Endothelial cell of umbilical vein (primary cell): ENCODE data around the gene PID1. TPM values are rescaled to one million over a fixed set of nuclear protein-coding genes. Genes with fewer than 3 reads are reported as not detected.

Experiments
- BruUV-seq: library from RNA; stranded (reverse); fragments of 400-500 nt; replicated peaks from 2 replicates; lab custom pipeline; 2021; lab: Mats Ljungman, UMichigan
- CTCF ChIA-PET: fragments of 300-600, 350-600 bp; sonication (Branson Sonifier 250); formaldehyde crosslinking; loops from one replicate; lab custom pipeline; 2021; ENCODE audit warnings: antibody characterized with exemption, inconsistent platforms; lab: Charles Lee
- POLR2A ChIA-PET: fragments of 300-600, 350-600 bp; sonication (Branson Sonifier 250); formaldehyde crosslinking; loops from one replicate; lab custom pipeline; 2021; ENCODE audit warnings: antibody characterized with exemption, inconsistent platforms; lab: Charles Lee
- DNase-seq: peaks from one replicate; pipeline ENCODE4 v3.0.0-alpha.2; 2011; ENCODE audit warnings: low read depth, low spot score
- FAIRE-seq: peaks from 2 replicates; lab custom pipeline; 2011; peaks lifted over from hg19 to GRCh38; lab: Jason Lieb, UNC
- H2AFZ ChIP-seq: 2 replicates; pipeline ENCODE4 v1.6.0; 2012; ENCODE audit warnings: low read depth, low read length, control low read depth, inconsistent platforms
- H3K27ac ChIP-seq: 2 replicates; pipeline ENCODE4 v1.5.1; 2011; ENCODE audit warnings: low read depth, mild to moderate bottlenecking, control low read depth, low read length, moderate library complexity; ENCODE audit not compliant: insufficient read depth
- H3K27me3 ChIP-seq, 2 experiments: 2 replicates each; pipeline versions ENCODE4 v1.6.0 to v1.6.1; 2011; ENCODE audit warnings: low read length in 2 of 2, mixed read lengths in 1 of 2; ENCODE audit not compliant: control insufficient read depth in 2 of 2, insufficient read depth in 2 of 2
- H3K36me3 ChIP-seq, 2 experiments: 2 replicates in 1 of 2; 3 replicates in 1 of 2; pipeline ENCODE4 v1.5.1; 2011; ENCODE audit warnings: low read length in 2 of 2, mild to moderate bottlenecking in 1 of 2, moderate library complexity in 1 of 2; ENCODE audit not compliant: control insufficient read depth in 2 of 2, insufficient read depth in 2 of 2; ENCODE audit errors: extremely low read depth in 1 of 2
- H3K4me1 ChIP-seq: 3 replicates; pipeline ENCODE4 v1.5.1; 2011; ENCODE audit warnings: mild to moderate bottlenecking, low read length; ENCODE audit not compliant: control insufficient read depth, insufficient read depth; ENCODE audit errors: extremely low read depth
- H3K4me2 ChIP-seq: 2 replicates; pipeline ENCODE4 v1.6.1; 2011; ENCODE audit warnings: low read length, control low read depth, mixed read lengths; ENCODE audit not compliant: insufficient read depth
- H3K4me3 ChIP-seq, 3 experiments: fragments of 200-600 bp in 1 of 3; sonication (generic), shearing (Covaris generic) in 1 of 3; replicated peaks in 1 of 3; 2 replicates each; pipeline ENCODE4 v1.5.1; 2011 to 2016; ENCODE audit warnings: control low read depth in 3 of 3, low read length in 3 of 3, mild to moderate bottlenecking in 2 of 3, inconsistent platforms in 1 of 3, low read depth in 1 of 3, moderate library complexity in 1 of 3; ENCODE audit not compliant: insufficient read depth in 1 of 3
- H3K79me2 ChIP-seq: 2 replicates; pipeline ENCODE4 v1.6.0; 2012; ENCODE audit warnings: low read length, inconsistent platforms; ENCODE audit not compliant: control insufficient read depth, insufficient read depth
- H3K9ac ChIP-seq: replicated peaks from 2 replicates; pipeline ENCODE3; 2011; ENCODE audit warnings: low read length, control low read depth; ENCODE audit not compliant: insufficient read depth; ENCODE audit errors: extremely low read depth
- H3K9me1 ChIP-seq: replicated peaks from 3 replicates; pipeline ENCODE4 v1.6.0; 2011; ENCODE audit warnings: mild to moderate bottlenecking, low read length; ENCODE audit not compliant: control insufficient read depth, insufficient read depth; ENCODE audit errors: extremely low read depth
- H3K9me3 ChIP-seq: replicated peaks from 2 replicates; pipeline ENCODE4 v1.5.1; 2012; ENCODE audit warnings: low read length, inconsistent platforms; ENCODE audit not compliant: control insufficient read depth, insufficient read depth
- H4K20me1 ChIP-seq: replicated peaks from 2 replicates; pipeline ENCODE3; 2011; ENCODE audit warnings: mild to moderate bottlenecking, low read length; ENCODE audit not compliant: control insufficient read depth, insufficient read depth; ENCODE audit errors: extremely low read depth
- EZH2 ChIP-seq: IDR thresholded peaks from 2 replicates; pipeline ENCODE4 v1.6.1; 2012; ENCODE audit warnings: borderline replicate concordance, low read depth, mild to moderate bottlenecking, moderate library complexity, low read length, inconsistent platforms; ENCODE audit not compliant: severe bottlenecking
- FOS ChIP-seq: IDR thresholded peaks from 2 replicates; pipeline ENCODE4 v1.6.1; 2011; ENCODE audit warnings: mild to moderate bottlenecking, low read length, moderate library complexity, borderline replicate concordance; ENCODE audit not compliant: insufficient read depth
- GATA2 ChIP-seq: IDR thresholded peaks from 2 replicates; pipeline ENCODE4 v1.7.0; 2011; ENCODE audit warnings: low read depth, mild to moderate bottlenecking, moderate library complexity, mixed read lengths, low read length; ENCODE audit not compliant: insufficient read length, insufficient read depth
- JUN ChIP-seq: IDR thresholded peaks from 2 replicates; pipeline ENCODE4 v1.6.1; 2011; ENCODE audit warnings: borderline replicate concordance, low read depth; ENCODE audit not compliant: insufficient read length, insufficient read depth
- MYC ChIP-seq: IDR thresholded peaks from one replicate; pipeline ENCODE4 v1.6.1; 2011; ENCODE audit warnings: mild to moderate bottlenecking, low read depth, low read length
- POLR2A ChIP-seq: IDR thresholded peaks from 2 replicates; pipeline ENCODE4 v1.6.1; 2012; ENCODE audit warnings: low read depth, mild to moderate bottlenecking, control low read depth, low read length
- POLR2AphosphoS5 ChIP-seq: IDR thresholded peaks from 2 replicates; pipeline ENCODE4 v1.6.1; 2012; ENCODE audit warnings: low read depth, mild to moderate bottlenecking, control low read depth, low read length, moderate library complexity; ENCODE audit not compliant: insufficient read depth
- dilution Hi-C: fragments of 300-500 bp; cut with MboI; formaldehyde crosslinking; loops from one replicate; pipeline ENCODE4 v1.15.0; 2019; ENCODE audit warnings: low sequenced_read_pairs; ENCODE audit not compliant: extremely low pct_ligation_motif_present
- intact Hi-C: fragments of 100-400 bp; cut with micrococcal nuclease; formaldehyde crosslinking; loops from one replicate; pipeline ENCODE4 v1.10.0; 2022
- polyA plus RNA-seq, 4 experiments: library from polyadenylated mRNA; depleted of rRNA in 3 of 4; stranded (reverse) in 3 of 4; unstranded in 1 of 4; fragments of >200 nt; gene quantifications; 2 replicates each; pipeline versions ENCODE4 v1.2.1 to v1.2.3, GENCODE V29; 2011 to 2012; ENCODE audit warnings: missing spikeins in 1 of 4
- total RNA-seq: library from RNA; stranded (reverse); gene quantifications from 2 replicates; pipeline ENCODE4 v1.2.3, GENCODE V29; 2021
- TF ChIP-seq, protein P1 (sequence below): IDR thresholded peaks from 2 replicates; pipeline ENCODE4 v1.6.1; 2011; ENCODE audit not compliant: insufficient read depth, insufficient read length
- TF ChIP-seq, protein P2 (sequence below), 2 donors: IDR thresholded peaks; 1 replicate in 1 of 2; 2 replicates in 1 of 2; pipeline ENCODE4 v1.5.1; 2011; ENCODE audit warnings: low read length in 2 of 2, mild to moderate bottlenecking in 2 of 2, moderate library complexity in 2 of 2, control low read depth in 1 of 2, inconsistent platforms in 1 of 2, low read depth in 1 of 2; ENCODE audit not compliant: insufficient read depth in 1 of 2; ENCODE audit errors: extremely low read depth in 1 of 2

The PID1 gene
- total and polyA plus RNA-seq, 2 donors (not counting 3 experiments of a cell fraction or from before 2014, with no cell fraction given): not detected

DNA sequence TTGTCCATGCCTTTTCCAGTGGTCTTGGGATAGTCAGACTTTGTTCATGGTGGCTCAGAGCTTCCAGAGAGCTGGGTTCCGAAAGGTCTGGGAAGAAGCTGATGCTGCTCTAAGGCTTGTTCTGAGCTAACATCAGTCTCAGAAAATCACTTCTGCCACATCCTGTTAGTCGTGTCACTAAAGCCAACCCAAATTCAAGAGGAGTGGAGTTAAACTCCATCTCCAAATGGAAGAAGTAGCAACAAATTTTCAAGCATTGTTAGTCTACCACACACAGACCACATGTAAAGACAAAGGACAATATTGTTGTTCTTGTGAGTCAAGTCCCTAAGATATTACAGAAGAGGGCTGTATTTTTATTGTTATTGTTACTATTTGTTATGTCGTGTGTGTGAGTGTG lies 77.8 kb downstream of the PID1 start:
- no peak for FAIRE-seq
- no TSS peak for BruUV-seq
- TF ChIP-seq GATA2: no peak
- no peak for TF ChIP-seq POLR2AphosphoS5
- TF ChIP-seq MYC: no peak
- TF ChIP-seq FOS: no peak
- no peak for TF ChIP-seq EZH2
- TF ChIP-seq JUN: no peak
- TF ChIP-seq, protein P1, sequence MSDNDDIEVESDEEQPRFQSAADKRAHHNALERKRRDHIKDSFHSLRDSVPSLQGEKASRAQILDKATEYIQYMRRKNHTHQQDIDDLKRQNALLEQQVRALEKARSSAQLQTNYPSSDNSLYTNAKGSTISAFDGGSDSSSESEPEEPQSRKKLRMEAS: no peak
- TF ChIP-seq, protein P2, sequence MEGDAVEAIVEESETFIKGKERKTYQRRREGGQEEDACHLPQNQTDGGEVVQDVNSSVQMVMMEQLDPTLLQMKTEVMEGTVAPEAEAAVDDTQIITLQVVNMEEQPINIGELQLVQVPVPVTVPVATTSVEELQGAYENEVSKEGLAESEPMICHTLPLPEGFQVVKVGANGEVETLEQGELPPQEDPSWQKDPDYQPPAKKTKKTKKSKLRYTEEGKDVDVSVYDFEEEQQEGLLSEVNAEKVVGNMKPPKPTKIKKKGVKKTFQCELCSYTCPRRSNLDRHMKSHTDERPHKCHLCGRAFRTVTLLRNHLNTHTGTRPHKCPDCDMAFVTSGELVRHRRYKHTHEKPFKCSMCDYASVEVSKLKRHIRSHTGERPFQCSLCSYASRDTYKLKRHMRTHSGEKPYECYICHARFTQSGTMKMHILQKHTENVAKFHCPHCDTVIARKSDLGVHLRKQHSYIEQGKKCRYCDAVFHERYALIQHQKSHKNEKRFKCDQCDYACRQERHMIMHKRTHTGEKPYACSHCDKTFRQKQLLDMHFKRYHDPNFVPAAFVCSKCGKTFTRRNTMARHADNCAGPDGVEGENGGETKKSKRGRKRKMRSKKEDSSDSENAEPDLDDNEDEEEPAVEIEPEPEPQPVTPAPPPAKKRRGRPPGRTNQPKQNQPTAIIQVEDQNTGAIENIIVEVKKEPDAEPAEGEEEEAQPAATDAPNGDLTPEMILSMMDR (IDR thresholded peaks at IDR 0.05; ENCODE audit: extremely low read depth in 1 of 2, insufficient read depth in 1 of 2, low read depth in 1 of 2, low read length in 2 of 2): no peak
- no peak for TF ChIP-seq POLR2A

More for the DNA sequence above, 77.8 kb downstream of the PID1 start:
- Histone ChIP-seq H3K79me2 (no peaks in the 10 kb centered on the region), H3K4me3 (no peak overlapping the region), H3K27me3 (no peaks in the 10 kb centered on the region), H3K9me3 (no peaks in the 10 kb centered on the region), H3K9me1 (no peaks in the 10 kb centered on the region), H3K36me3 (no peaks in the 10 kb centered on the region), H3K4me1 (no peaks in the 10 kb centered on the region), H3K9ac (no peak overlapping the region), H3K27ac (no peak overlapping the region), H3K4me2 (no peak overlapping the region), H2AFZ (no peak overlapping the region), H4K20me1 (no peaks in the 10 kb centered on the region)
- intact Hi-C loops: no loop called here
- dilution Hi-C loops: no loop called here
- DNase-seq: no peak
- ChIA-PET CTCF (no interaction called here), POLR2A (no interaction called here)
